ENCODE measurements around the gene DBNL.

DBNL gene

DNA sequence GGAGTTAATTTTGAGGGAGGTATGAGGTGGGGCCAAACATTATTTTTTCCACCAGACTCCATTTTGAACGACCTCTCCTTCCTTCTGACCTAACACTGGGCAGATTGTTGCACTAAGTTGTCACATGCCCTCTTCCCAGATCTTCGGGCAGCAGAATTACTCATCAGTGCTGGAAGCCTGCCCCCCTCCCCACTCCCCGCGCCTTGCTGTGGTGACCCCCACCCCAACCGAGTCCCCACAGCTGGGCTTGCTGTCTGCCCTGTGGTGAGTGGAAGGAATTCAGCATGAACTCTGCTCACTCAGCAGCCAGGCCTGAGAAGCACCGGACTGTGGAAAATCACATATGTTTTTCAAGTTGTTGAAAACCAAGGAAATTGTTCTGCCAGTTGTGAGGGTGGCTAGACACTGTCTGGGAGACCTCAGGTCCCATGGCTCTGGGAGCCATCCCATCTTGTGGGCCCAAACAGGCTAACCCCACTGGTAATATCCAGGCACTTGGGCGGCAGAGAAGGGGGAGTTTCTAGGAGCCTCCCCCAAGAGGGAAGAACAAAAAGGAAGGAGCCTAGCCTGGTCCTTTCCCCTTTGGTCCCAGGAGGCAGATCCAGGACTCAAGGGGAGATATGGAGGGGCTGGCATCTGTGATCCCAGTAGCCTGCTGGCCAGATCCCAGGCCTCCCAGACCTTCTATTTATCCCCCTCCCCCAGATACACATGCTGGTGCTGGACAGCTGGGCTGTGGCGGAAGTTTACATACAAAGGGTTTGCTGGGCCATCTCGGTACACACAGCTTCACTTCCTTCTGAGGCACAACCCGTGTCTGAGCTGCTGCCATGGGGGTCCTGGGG, 56.2 kb downstream of the DBNL start:
- Mint-ChIP-seq H3K4me1 (peaks cover 51 to 74% of the 10 kb centered on the region in 2 donors), H3K27ac (peak overlapping the region; percentile 87), H3K4me3 (peak overlapping the region; percentile 23 to 39), H3K36me3 (no peaks in the 10 kb centered on the region), H3K27me3 (no peaks in the 10 kb centered on the region), H3K9me3 (no peaks in the 10 kb centered on the region)
- ATAC-seq (replicated peaks), result no peak
- no peak for DNase-seq

GRCh38 chr7:44101303-44101965, 56.9 kb downstream of the DBNL start:
- DNase-seq, result no peak
- peak overlapping the region; percentile 87 for H3K27ac Mint-ChIP-seq
- no peaks in the 10 kb centered on the region for H3K36me3 Mint-ChIP-seq
- H3K4me3 Mint-ChIP-seq, result no peak overlapping the region
- no peaks in the 10 kb centered on the region for H3K9me3 Mint-ChIP-seq
- peaks cover 55 to 75% of the 10 kb centered on the region in 2 donors for H3K4me1 Mint-ChIP-seq
- H3K27me3 Mint-ChIP-seq, result no peaks in the 10 kb centered on the region
- no peak for ATAC-seq (replicated peaks)

DNA sequence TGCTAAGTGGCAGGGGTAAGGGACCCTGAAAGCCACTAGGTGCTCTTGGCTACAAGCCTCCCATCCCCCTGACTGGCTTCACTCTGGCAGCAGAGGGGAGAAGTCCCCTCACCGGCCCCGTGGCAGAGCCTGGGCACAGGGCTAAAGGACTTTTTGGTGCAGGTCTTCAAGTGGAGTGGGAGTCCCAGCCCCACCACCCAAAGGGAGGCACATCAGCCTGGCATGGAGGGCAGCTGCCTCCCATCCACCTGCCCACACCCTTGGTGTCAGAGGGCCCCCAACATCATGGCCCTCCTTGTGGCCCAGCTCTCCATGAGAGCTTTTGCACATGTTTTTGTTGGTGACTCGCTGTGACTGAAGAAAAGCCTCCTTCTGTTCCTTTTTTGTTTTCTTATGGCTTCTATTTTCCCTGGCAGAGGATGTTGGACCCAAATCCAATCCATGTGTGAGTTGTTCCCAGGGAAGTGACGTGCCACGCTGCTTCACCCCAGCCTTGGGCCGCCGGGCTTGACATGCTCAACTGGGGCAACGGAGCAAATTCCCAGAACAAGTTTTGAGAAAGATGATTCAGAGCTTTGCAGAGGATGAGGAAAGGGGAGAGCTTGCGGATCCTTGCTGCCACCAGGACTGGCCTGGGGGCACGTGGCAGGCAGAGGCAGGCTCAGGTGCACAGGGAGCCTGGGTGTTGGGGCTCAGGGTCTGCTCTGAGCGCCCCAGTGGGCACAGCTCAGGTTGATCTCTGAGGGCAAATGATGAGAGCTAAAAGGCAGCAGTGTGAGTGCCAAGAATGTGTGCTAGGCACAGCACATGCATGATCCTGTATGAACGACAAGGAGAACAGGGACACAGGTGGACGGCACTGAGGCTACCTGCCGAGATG, 57.7 kb downstream of the DBNL start:
- no peak for ATAC-seq (replicated peaks)
- H3K27ac Mint-ChIP-seq, result no peak overlapping the region
- DNase-seq, result no peak
- no peaks in the 10 kb centered on the region for H3K36me3 Mint-ChIP-seq
- H3K4me1 Mint-ChIP-seq, result peaks cover 47 to 67% of the 10 kb centered on the region in 2 donors
- no peaks in the 10 kb centered on the region for H3K27me3 Mint-ChIP-seq
- H3K9me3 Mint-ChIP-seq, result no peaks in the 10 kb centered on the region
- H3K4me3 Mint-ChIP-seq, result no peak overlapping the region

DNA sequence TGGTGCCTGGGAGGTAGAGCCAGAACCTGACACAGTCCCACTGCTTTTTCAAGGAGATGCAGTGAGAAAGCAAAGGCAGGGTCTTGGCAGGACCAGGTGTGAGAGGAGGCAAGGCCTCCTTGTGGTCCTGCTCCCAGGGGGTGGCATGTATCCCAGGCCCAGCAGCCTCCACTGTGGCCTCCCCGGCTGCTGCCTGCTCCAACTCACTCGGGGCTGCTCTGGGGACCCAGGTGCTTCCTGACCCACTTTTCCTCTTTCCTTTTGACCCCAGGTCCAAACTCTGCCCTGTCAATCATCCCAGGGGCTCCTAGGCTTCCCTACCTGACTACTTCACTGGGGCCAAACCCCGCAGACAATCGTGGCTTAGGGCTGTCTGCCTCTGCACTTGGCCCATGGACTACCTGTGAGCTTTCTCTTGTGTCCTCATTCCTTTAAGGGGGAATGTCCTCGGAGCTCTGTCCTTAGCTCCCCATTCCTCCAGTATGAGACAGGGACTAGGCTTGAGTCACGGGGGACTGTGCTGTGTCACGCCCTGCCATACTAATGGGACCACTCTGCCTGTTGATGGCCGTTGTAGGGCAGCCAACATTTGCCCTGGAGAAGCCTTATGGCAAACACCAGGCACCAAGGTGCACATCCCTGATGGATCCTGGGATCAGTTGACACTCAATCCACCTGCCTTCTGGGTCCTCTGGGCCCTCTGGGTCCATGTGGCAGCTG, 58.5 kb downstream of the DBNL start:
- DNase-seq (no peak), ATAC-seq (replicated peaks) (no peak)
- H3K4me3 Mint-ChIP-seq, result peak overlapping the region; percentile 43 to 71
- peak overlapping the region; percentile 7 for H3K27ac Mint-ChIP-seq
- H3K27me3 Mint-ChIP-seq, result no peaks in the 10 kb centered on the region
- H3K9me3 Mint-ChIP-seq, result no peaks in the 10 kb centered on the region
- peaks cover 0 to under 1% of the 10 kb centered on the region in 2 donors for H3K36me3 Mint-ChIP-seq
- H3K4me1 Mint-ChIP-seq, result peaks cover 40 to 59% of the 10 kb centered on the region in 2 donors

DNA sequence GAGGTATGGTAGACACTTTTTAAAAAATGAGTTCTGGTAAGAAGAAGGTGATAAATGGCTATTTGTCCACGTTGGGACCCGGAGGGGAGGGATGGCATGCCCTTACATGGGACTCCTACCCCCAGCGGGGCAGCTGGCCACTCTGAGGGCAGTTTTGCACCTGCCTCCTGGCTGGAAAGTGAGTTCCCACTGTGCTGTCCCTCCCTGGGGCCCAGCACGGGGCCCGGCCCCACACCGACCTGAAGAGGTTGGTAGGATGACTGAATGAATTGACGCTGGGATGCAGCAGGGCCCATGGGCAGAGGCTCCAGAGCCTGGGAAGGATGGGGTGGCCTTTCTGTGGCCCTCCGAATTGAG, 59.0 kb downstream of the DBNL start:
- Mint-ChIP-seq H3K4me3 (peak overlapping the region; percentile 43 to 71), H3K9me3 (no peaks in the 10 kb centered on the region), H3K4me1 (peaks cover 44 to 58% of the 10 kb centered on the region in 2 donors), H3K27ac (peak overlapping the region; percentile 7), H3K36me3 (peaks cover 0 to 6% of the 10 kb centered on the region in 2 donors), H3K27me3 (no peaks in the 10 kb centered on the region)
- no peak for DNase-seq
- ATAC-seq (replicated peaks), result no peak

GRCh38 chr7:44103923-44104859, 59.7 kb downstream of the DBNL start, which contains the start of gene AEBP1:
TSS of gene AEBP1 (plus strand) at chr7:44104345. CDS start at chr7:44104666, 321 bp downstream.
- Mint-ChIP-seq H3K4me3 (peak within 1 kb of the TSS; percentile 72), H3K27me3 (no peaks in the 10 kb centered on the region), H3K4me1 (peaks cover 44 to 58% of the 10 kb centered on the region in 2 donors), H3K36me3 (peaks cover 4 to 9% of the 10 kb centered on the region in 2 donors), H3K9me3 (no peaks in the 10 kb centered on the region), H3K27ac (peak within 1 kb of the TSS; percentile 67)
- ATAC-seq (replicated peaks) (peak; percentile 64 to 74), DNase-seq (peak; percentile 39)

DNA sequence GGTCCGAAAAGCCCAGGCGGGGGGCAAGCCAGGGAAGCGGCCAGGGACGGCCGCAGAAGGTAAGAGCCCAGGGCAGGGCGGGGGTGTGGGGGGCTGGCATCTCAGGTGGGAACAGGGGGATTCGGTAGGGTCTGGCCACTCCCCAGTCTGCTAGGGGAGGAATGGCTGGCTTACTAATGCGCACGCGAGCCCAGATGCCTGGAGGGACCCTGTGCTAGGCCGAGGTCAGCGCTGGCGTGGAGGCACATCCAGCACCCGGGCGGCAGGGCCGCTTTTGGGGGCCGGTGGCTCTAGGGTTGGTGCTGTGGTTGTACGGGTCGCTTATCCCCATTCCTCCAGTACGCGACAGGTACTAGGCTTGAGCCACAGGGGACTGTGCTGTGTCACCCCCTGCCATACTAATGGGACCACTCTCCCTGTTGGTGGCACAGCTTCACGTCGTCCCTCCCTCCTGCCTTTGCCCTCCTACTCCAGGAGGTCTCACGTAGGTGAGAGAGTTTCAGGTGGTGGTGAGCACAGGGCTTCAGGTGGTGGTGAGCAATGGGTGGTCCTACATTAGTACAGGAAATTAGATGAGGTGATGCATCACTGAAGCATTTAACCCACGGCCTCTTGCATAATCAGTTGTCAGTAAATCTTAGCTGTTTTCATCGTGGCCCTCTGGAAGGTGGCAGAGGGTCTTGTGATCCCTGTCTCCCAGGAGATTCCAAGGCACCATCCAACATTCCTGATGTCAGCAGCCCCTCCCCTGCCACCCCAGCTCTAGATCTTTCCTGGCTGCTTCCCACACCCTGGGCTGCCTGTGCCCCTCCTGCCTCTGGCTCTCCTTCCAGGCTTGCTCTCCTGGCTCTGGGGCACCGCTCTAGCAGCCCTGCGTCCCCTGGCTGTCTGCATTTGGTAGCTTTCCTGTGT, 60.6 kb downstream of the DBNL start:
- H3K9me3 Mint-ChIP-seq, result no peaks in the 10 kb centered on the region
- H3K27ac Mint-ChIP-seq, result peak overlapping the region; percentile 56
- ATAC-seq (replicated peaks), result peak; percentile 12 to 30
- peaks cover 43 to 52% of the 10 kb centered on the region in 2 donors for H3K4me1 Mint-ChIP-seq
- DNase-seq, result no peak
- H3K4me3 Mint-ChIP-seq, result peak overlapping the region; percentile 72
- peaks cover 4 to 9% of the 10 kb centered on the region in 2 donors for H3K36me3 Mint-ChIP-seq
- H3K27me3 Mint-ChIP-seq, result no peaks in the 10 kb centered on the region

DNA sequence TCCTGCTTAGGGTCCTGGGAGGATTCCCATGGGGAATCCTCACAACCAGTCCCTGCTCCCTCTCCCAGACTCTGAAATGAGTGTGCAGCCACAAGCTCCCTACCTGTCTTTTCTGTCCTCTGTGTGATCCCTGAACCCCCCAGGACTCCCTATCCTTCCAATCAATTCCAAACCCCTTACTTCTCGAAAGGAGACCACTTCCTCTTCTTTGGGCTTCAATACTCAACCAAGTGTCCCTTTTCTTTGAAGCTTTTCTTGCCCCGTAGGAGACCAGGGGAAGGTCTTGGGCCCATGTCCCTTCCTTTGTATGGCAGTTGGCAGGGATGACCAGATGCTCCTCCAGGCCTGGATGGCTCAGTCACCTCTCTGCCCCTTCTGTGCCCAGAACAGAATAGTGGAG, 61.3 kb downstream of the DBNL start:
- no peaks in the 10 kb centered on the region for H3K9me3 Mint-ChIP-seq
- ATAC-seq (replicated peaks) (no peak), DNase-seq (no peak)
- H3K4me3 Mint-ChIP-seq, result peak overlapping the region; percentile 26 to 35
- H3K27ac Mint-ChIP-seq, result no peak overlapping the region
- H3K27me3 Mint-ChIP-seq, result no peaks in the 10 kb centered on the region
- H3K4me1 Mint-ChIP-seq, result peaks cover 36 to 45% of the 10 kb centered on the region in 2 donors
- H3K36me3 Mint-ChIP-seq, result peaks cover 4 to 9% of the 10 kb centered on the region in 2 donors

DNA sequence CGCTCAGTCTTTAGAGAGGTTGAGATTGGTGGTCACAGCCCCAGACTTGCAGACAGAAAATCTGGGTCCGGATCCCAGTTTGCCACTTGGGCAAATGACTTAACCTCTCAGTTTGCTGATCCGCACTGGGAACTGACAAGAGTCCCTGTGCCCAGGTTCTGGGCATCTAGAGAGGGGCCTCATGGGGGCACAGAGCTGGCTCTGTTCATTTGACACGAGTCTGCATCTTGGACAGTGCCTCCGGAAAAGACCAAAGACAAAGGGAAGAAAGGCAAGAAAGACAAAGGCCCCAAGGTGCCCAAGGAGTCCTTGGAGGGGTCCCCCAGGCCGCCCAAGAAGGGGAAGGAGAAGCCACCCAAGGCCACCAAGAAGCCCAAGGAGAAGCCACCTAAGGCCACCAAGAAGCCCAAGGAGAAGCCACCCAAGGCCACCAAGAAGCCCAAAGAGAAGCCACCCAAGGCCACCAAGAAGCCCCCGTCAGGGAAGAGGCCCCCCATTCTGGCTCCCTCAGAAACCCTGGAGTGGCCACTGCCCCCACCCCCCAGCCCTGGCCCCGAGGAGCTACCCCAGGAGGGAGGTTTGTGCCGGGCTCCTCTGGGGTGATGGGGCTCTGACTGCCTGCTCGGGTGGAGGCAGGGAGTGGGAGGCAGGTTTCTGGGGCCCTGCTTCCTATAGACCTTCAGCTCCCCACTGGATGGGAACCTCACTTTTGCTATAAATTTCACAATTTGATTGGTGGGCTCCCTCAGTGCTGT, 62.0 kb downstream of the DBNL start:
- ATAC-seq (replicated peaks) (no peak), DNase-seq (no peak)
- Mint-ChIP-seq H3K36me3 (peaks cover 4 to 9% of the 10 kb centered on the region in 2 donors), H3K9me3 (no peaks in the 10 kb centered on the region), H3K27me3 (no peaks in the 10 kb centered on the region), H3K4me3 (no peak overlapping the region), H3K27ac (peak overlapping the region; percentile 57), H3K4me1 (peaks cover 30 to 38% of the 10 kb centered on the region in 2 donors)

DNA sequence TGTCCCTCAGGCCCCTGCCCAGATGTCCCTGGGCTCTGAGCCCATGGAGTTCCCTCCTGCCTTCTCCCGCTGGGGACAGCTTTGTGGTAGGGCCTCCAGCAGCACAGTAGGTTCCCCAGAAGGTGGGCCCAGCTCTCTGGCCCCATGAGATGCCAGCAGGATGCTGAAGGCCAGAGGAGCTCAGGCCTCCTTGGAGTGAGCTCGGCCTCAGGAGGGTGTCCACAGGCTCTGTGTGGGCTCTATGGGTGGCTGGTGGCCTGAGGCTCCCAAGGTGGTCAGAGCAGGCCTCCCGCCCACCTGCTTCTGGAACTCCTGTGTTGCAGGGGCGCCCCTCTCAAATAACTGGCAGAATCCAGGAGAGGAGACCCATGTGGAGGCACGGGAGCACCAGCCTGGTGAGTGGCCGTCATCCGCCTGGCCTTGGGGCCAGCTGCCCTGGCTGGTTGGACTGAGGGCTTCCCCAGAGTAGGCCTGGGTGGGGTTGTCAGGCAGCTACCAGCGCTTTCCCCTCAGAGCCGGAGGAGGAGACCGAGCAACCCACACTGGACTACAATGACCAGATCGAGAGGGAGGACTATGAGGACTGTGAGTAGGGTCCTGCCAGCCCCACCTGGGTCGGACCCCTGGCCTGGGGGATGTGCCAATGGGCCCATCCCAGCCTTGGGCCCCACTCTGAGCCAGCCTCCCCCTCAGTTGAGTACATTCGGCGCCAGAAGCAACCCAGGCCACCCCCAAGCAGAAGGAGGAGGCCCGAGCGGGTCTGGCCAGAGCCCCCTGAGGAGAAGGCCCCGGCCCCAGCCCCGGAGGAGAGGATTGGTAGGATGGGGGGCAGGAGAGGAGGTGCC, 62.8 kb downstream of the DBNL start:
- Mint-ChIP-seq H3K36me3 (peaks cover 10 to 16% of the 10 kb centered on the region in 2 donors), H3K27me3 (no peaks in the 10 kb centered on the region), H3K4me3 (no peak overlapping the region), H3K4me1 (peaks cover 25 to 31% of the 10 kb centered on the region in 2 donors), H3K9me3 (no peaks in the 10 kb centered on the region), H3K27ac (no peak overlapping the region)
- DNase-seq (no peak), ATAC-seq (replicated peaks) (no peak)
